MM.1S (cell line): ENCODE measurements around the gene AMH.

Experiments used
- DNase-seq: peaks from one replicate; pipeline ENCODE4 v3.0.0-alpha.2; 2015
- H2AFZ ChIP-seq: fragments of 300-600 bp; sonication (generic); 2 replicates; pipeline ENCODE4 v1.6.0; 2016; ENCODE audit warnings: antibody characterized with exemption, low read length
- H3F3A ChIP-seq: fragments of 300-600 bp; sonication (generic); 2 replicates; pipeline ENCODE4 v1.6.1; 2016; ENCODE audit warnings: mild to moderate bottlenecking, antibody characterized with exemption, low read length, moderate library complexity, mixed read lengths; ENCODE audit not compliant: insufficient read depth
- H3K27ac ChIP-seq: fragments of 300-600 bp; sonication (generic); 2 replicates; pipeline ENCODE4 v1.5.1; 2016; ENCODE audit warnings: mild to moderate bottlenecking, low read length
- H3K27me3 ChIP-seq: fragments of 300-600 bp; sonication (generic); replicated peaks from 2 replicates; pipeline ENCODE4 v1.6.0; 2016; ENCODE audit warnings: low read length; ENCODE audit not compliant: insufficient read depth
- H3K36me3 ChIP-seq: fragments of 300-600 bp; sonication (generic); replicated peaks from 2 replicates; pipeline ENCODE4 v1.6.1; 2016; ENCODE audit warnings: mild to moderate bottlenecking, low read length, mixed read lengths; ENCODE audit not compliant: insufficient read depth
- H3K4me1 ChIP-seq: fragments of 300-600 bp; sonication (generic); 2 replicates; pipeline ENCODE4 v1.6.1; 2016; ENCODE audit warnings: low read length, mixed read lengths
- H3K4me2 ChIP-seq: fragments of 300-600 bp; sonication (generic); 2 replicates; pipeline ENCODE4 v1.6.0; 2016; ENCODE audit warnings: low read depth, low read length
- H3K4me3 ChIP-seq: fragments of 300-600 bp; sonication (generic); 2 replicates; pipeline ENCODE4 v1.5.1; 2016; ENCODE audit warnings: low read length, mixed read lengths
- H3K79me2 ChIP-seq: fragments of 300-600 bp; sonication (generic); 2 replicates; pipeline ENCODE4 v1.6.1; 2016; ENCODE audit warnings: mixed run types, low read length, mixed read lengths
- H3K9ac ChIP-seq: fragments of 300-600 bp; sonication (generic); 2 replicates; pipeline ENCODE4 v1.6.1; 2016; ENCODE audit warnings: low read length, mixed read lengths
- H3K9me2 ChIP-seq: fragments of 300-600 bp; sonication (generic); replicated peaks from 2 replicates; pipeline ENCODE4 v1.6.1; 2016; ENCODE audit warnings: mild to moderate bottlenecking, low read length, mixed read lengths; ENCODE audit not compliant: insufficient read depth
- H3K9me3 ChIP-seq: fragments of 300-600 bp; sonication (generic); replicated peaks from 2 replicates; pipeline ENCODE4 v1.6.1; 2016; ENCODE audit warnings: mild to moderate bottlenecking, low read length, mixed read lengths; ENCODE audit not compliant: insufficient read depth
- H4K20me1 ChIP-seq: fragments of 300-600 bp; sonication (generic); 2 replicates; pipeline ENCODE4 v1.6.1; 2016; ENCODE audit warnings: mild to moderate bottlenecking, low read length, moderate library complexity, mixed read lengths; ENCODE audit not compliant: insufficient read depth
- CTCF ChIP-seq: fragments of 300-600 bp; sonication (generic); IDR thresholded peaks from 2 replicates; pipeline ENCODE4 v1.5.1; 2016; ENCODE audit warnings: antibody characterized with exemption, low read length, mixed read lengths
- EZH2 ChIP-seq: fragments of 300-600 bp; sonication (generic); optimal IDR thresholded peaks from 2 replicates; pipeline ENCODE3; 2017; ENCODE audit warnings: low read depth, mild to moderate bottlenecking, antibody characterized with exemption, low read length, mixed read lengths
- EZH2phosphoT487 ChIP-seq: fragments of 300-600 bp; sonication (generic); IDR thresholded peaks from 2 replicates; pipeline ENCODE4 v1.6.1; 2018; ENCODE audit warnings: antibody characterized with exemption, low read length

AMH gene

GRCh38 chr19:2233601-2234280 lies 15.4 kb upstream of the AMH start:
- Histone ChIP-seq H3K9me2 (no peaks in the 10 kb centered on the region), H2AFZ (no peak overlapping the region), H3K27me3 (no peaks in the 10 kb centered on the region), H3K36me3 (peaks cover 6% of the 10 kb centered on the region; the same call in 1 of the 2 replicates), H3K79me2 (peaks cover 89% of the 10 kb centered on the region), H3K9me3 (no peaks in the 10 kb centered on the region), H3F3A (peaks cover 55% of the 10 kb centered on the region), H3K9ac (no peak overlapping the region), H3K27ac (no peak overlapping the region; the same call in 1 of the 2 replicates), H3K4me1 (peaks cover 13% of the 10 kb centered on the region; the same call in 1 of the 2 replicates), H3K4me2 (no peak overlapping the region), H3K4me3 (no peak overlapping the region), H4K20me1 (peaks cover 9% of the 10 kb centered on the region; the same call in 1 of the 2 replicates)
- DNase-seq: no peak
- TF ChIP-seq EZH2phosphoT487 (no peak), CTCF (no peak), EZH2 (no peak)

- DNase-seq: no peak
- H2AFZ ChIP-seq: no peak overlapping the region
- peaks cover 14% of the 10 kb centered on the region; the same call in 1 of the 2 replicates for H3K4me1 ChIP-seq
- H4K20me1 ChIP-seq: peaks cover 17% of the 10 kb centered on the region
- peaks cover 93% of the 10 kb centered on the region for H3K79me2 ChIP-seq
- no peaks in the 10 kb centered on the region for H3K9me2 ChIP-seq
- peak overlapping the region; percentile 36; the same call in 1 of the 2 replicates for H3K27ac ChIP-seq
- no peaks in the 10 kb centered on the region for H3K9me3 ChIP-seq
- 0 out of 2 replicates have a peak, but pooled peaks cover 6% of the 10 kb centered on the region for H3K36me3 ChIP-seq
- no peaks in the 10 kb centered on the region for H3K27me3 ChIP-seq
- peak overlapping the region; percentile 83 for H3K4me2 ChIP-seq
- peak overlapping the region; percentile 89 for H3K4me3 ChIP-seq
- peaks cover 58% of the 10 kb centered on the region for H3F3A ChIP-seq
- TF ChIP-seq EZH2phosphoT487 (no peak), EZH2 (no peak), CTCF (no peak)
- H3K9ac ChIP-seq: peak overlapping the region; percentile 92
These were observed 14.1 kb upstream of the AMH start for GRCh38 chr19:2234996-2235380.

GRCh38 chr19:2235381-2236063 lies 13.6 kb upstream of the AMH start:
- TF ChIP-seq EZH2 (no peak), CTCF (no peak), EZH2phosphoT487 (no peak)
- peaks cover 16% of the 10 kb centered on the region; the same call in 1 of the 2 replicates for H3K4me1 ChIP-seq
- H3K9ac ChIP-seq: peak overlapping the region; percentile 92
- H3K79me2 ChIP-seq: peaks cover 94% of the 10 kb centered on the region
- 0 out of 2 replicates have a peak, but pooled peaks cover 3% of the 10 kb centered on the region for H3K36me3 ChIP-seq
- no peaks in the 10 kb centered on the region for H3K9me2 ChIP-seq
- peaks cover 52% of the 10 kb centered on the region for H3F3A ChIP-seq
- H3K9me3 ChIP-seq: no peaks in the 10 kb centered on the region
- peak overlapping the region; percentile 89 for H3K4me3 ChIP-seq
- H3K4me2 ChIP-seq: peak overlapping the region; percentile 83
- peaks cover 22% of the 10 kb centered on the region for H4K20me1 ChIP-seq
- peak overlapping the region; percentile 36; the same call in 1 of the 2 replicates for H3K27ac ChIP-seq
- no peaks in the 10 kb centered on the region for H3K27me3 ChIP-seq
- H2AFZ ChIP-seq: 0 out of 2 replicates have a peak overlapping the region, but pooled peaks have one; percentile 13
- peak; percentile 44 for DNase-seq
